H9 (cell line): Measurements from ENCODE around the gene ADAD2. TPM values are rescaled to one million over a fixed set of nuclear protein-coding genes. Genes with fewer than 3 reads are reported as not detected.

Source experiments
- DNase-seq: peaks from one replicate; pipeline ENCODE4 v3.0.0-alpha.2; 2017
- H2AFZ ChIP-seq: one replicate; pipeline ENCODE4 v1.6.1; 2013; ENCODE audit warnings: mild to moderate bottlenecking, low read length, control low read depth, moderate library complexity
- H2AK5ac ChIP-seq: 2 replicates; pipeline ENCODE4 v1.6.1; 2013; ENCODE audit warnings: low read length, control low read depth, mixed read lengths; ENCODE audit not compliant: insufficient read length
- H2BK120ac ChIP-seq: one replicate; pipeline ENCODE4 v1.6.1; 2013; ENCODE audit warnings: low read depth, mild to moderate bottlenecking, low read length, control low read depth, inconsistent platforms; ENCODE audit not compliant: poor library complexity, severe bottlenecking
- H2BK12ac ChIP-seq: 2 replicates; pipeline ENCODE4 v1.6.1; 2013; ENCODE audit warnings: low read length, control low read depth, mixed read lengths, low read depth; ENCODE audit not compliant: insufficient read length
- H2BK15ac ChIP-seq: 2 replicates; pipeline ENCODE4 v1.6.1; 2013; ENCODE audit warnings: low read depth, low read length, control low read depth
- H2BK20ac ChIP-seq: one replicate; pipeline ENCODE4 v1.6.1; 2013; ENCODE audit warnings: low read depth, mild to moderate bottlenecking, low read length, control low read depth, inconsistent platforms; ENCODE audit not compliant: poor library complexity, severe bottlenecking
- H2BK5ac ChIP-seq: 2 replicates; pipeline ENCODE4 v1.6.1; 2013; ENCODE audit warnings: low read length, control low read depth, mixed read lengths; ENCODE audit not compliant: insufficient read length
- H3K14ac ChIP-seq: 2 replicates; pipeline ENCODE4 v1.6.1; 2013; ENCODE audit warnings: low read length, control low read depth; ENCODE audit not compliant: insufficient read depth
- H3K18ac ChIP-seq: 2 replicates; pipeline ENCODE4 v1.6.1; 2013; ENCODE audit warnings: low read depth, mild to moderate bottlenecking, mixed read lengths, low read length, control low read depth; ENCODE audit not compliant: insufficient read length
- H3K23ac ChIP-seq: 2 replicates; pipeline ENCODE4 v1.6.1; 2013; ENCODE audit warnings: low read length, control low read depth, mixed read lengths, low read depth; ENCODE audit not compliant: insufficient read length
- H3K23me2 ChIP-seq: 2 replicates; pipeline ENCODE4 v1.6.1; 2013; ENCODE audit warnings: low read depth, mild to moderate bottlenecking, mixed read lengths, low read length, control low read depth; ENCODE audit not compliant: insufficient read length, poor library complexity, severe bottlenecking
- H3K27ac ChIP-seq: 2 replicates; pipeline ENCODE4 v1.5.1; 2013; ENCODE audit warnings: low read length, control low read depth, mixed read lengths, low read depth; ENCODE audit not compliant: insufficient read length
- H3K27me3 ChIP-seq: 2 replicates; pipeline ENCODE4 v1.6.1; 2013; ENCODE audit warnings: low read length, control low read depth, inconsistent platforms; ENCODE audit not compliant: insufficient read depth
- H3K4ac ChIP-seq: 2 replicates; pipeline ENCODE4 v1.6.1; 2013; ENCODE audit warnings: low read depth, mild to moderate bottlenecking, control low read depth, inconsistent platforms, low read length, moderate library complexity
- H3K4me1 ChIP-seq: 2 replicates; pipeline ENCODE4 v1.6.1; 2013; ENCODE audit warnings: low read length, control low read depth, inconsistent platforms; ENCODE audit not compliant: insufficient read depth
- H3K4me2 ChIP-seq: 2 replicates; pipeline ENCODE4 v1.6.1; 2013; ENCODE audit warnings: low read length, control low read depth, mixed read lengths; ENCODE audit not compliant: insufficient read length, insufficient read depth
- H3K56ac ChIP-seq: 2 replicates; pipeline ENCODE4 v1.6.1; 2013; ENCODE audit warnings: low read depth, mild to moderate bottlenecking, mixed read lengths, low read length, control low read depth; ENCODE audit not compliant: insufficient read length
- H3K79me1 ChIP-seq: 2 replicates; pipeline ENCODE4 v1.6.1; 2013; ENCODE audit warnings: low read depth, mild to moderate bottlenecking, moderate library complexity, low read length, control low read depth, inconsistent platforms; ENCODE audit not compliant: insufficient read depth, poor library complexity, severe bottlenecking
- H3K79me2 ChIP-seq: 2 replicates; pipeline ENCODE4 v1.6.1; 2013; ENCODE audit warnings: low read length, control low read depth, inconsistent platforms; ENCODE audit not compliant: insufficient read depth
- H3K9ac ChIP-seq: 2 replicates; pipeline ENCODE4 v1.6.1; 2013; ENCODE audit warnings: low read length, control low read depth, mixed read lengths; ENCODE audit not compliant: insufficient read length; ENCODE audit errors: extremely low read depth
- H3K9me3 ChIP-seq: one replicate; pipeline ENCODE4 v1.6.1; 2013; ENCODE audit warnings: low read depth, low read length, inconsistent platforms; ENCODE audit not compliant: control insufficient read depth
- H3T11ph ChIP-seq: one replicate; pipeline ENCODE4 v1.6.1; 2013; ENCODE audit warnings: mild to moderate bottlenecking, low read length, control low read depth, inconsistent platforms
- H4K20me1 ChIP-seq: one replicate; pipeline ENCODE4 v1.6.1; 2013; ENCODE audit not compliant: control insufficient read depth, insufficient read length, insufficient read depth
- H4K5ac ChIP-seq: 2 replicates; pipeline ENCODE4 v1.6.1; 2013; ENCODE audit warnings: low read depth, mild to moderate bottlenecking, mixed read lengths, low read length, control low read depth; ENCODE audit not compliant: insufficient read length
- H4K8ac ChIP-seq: replicated peaks from 2 replicates; pipeline ENCODE4 v1.6.1; 2013; ENCODE audit warnings: low read length, control low read depth, mixed read lengths, low read depth; ENCODE audit not compliant: insufficient read length
- H4K91ac ChIP-seq: 2 replicates; pipeline ENCODE4 v1.6.1; 2013; ENCODE audit warnings: low read depth, mild to moderate bottlenecking, moderate library complexity, mixed read lengths, low read length, control low read depth; ENCODE audit not compliant: insufficient read length
- H3K27ac Mint-ChIP-seq, 3 experiments: 2 replicates in 2 of 3; 3 replicates in 1 of 3; pipeline ENCODE4 v1.8.0; 2020 to 2021; ENCODE audit warnings: mixed read lengths in 3 of 3, mild to moderate bottlenecking in 1 of 3, moderate library complexity in 1 of 3
- H3K27me3 Mint-ChIP-seq: 2 replicates; pipeline ENCODE4 v1.8.0; 2021; ENCODE audit warnings: low read depth, mild to moderate bottlenecking, moderate library complexity, mixed read lengths
- H3K36me3 Mint-ChIP-seq, 3 experiments: 2 replicates in 2 of 3; 3 replicates in 1 of 3; pipeline ENCODE4 v1.8.0; 2020 to 2021; ENCODE audit warnings: low read depth in 3 of 3, mixed read lengths in 3 of 3; ENCODE audit not compliant: insufficient read depth in 1 of 3
- H3K4me1 Mint-ChIP-seq, 2 experiments: 2 replicates each; pipeline ENCODE4 v1.8.0; 2020; ENCODE audit warnings: mixed read lengths in 2 of 2
- H3K4me3 Mint-ChIP-seq, 2 experiments: 2 replicates in 1 of 2; 3 replicates in 1 of 2; pipeline ENCODE4 v1.8.0; 2020 to 2021; ENCODE audit warnings: mild to moderate bottlenecking in 2 of 2, mixed read lengths in 2 of 2, moderate library complexity in 1 of 2
- H3K9me3 Mint-ChIP-seq, 2 experiments: 2 replicates in 1 of 2; 3 replicates in 1 of 2; pipeline ENCODE4 v1.8.0; 2020; ENCODE audit warnings: mild to moderate bottlenecking in 2 of 2, mixed read lengths in 2 of 2, moderate library complexity in 1 of 2
- CTCF ChIP-seq: fragments of 200-600 bp; sonication (generic); conservative IDR thresholded peaks from 3 replicates; pipeline ENCODE4 v1.8.0; 2021; ENCODE audit warnings: antibody characterized with exemption, mild to moderate bottlenecking
- WGBS: extraction: QIAGEN DNeasy Blood & Tissue Kit; methylation state at CpG from one replicate; pipeline ENCODE4 v1.1.7; 2013; ENCODE audit warnings: missing lambda C conversion rate, low lambda C conversion rate, mixed read lengths; ENCODE audit not compliant: insufficient read length; ENCODE audit errors: extremely low coverage; 5-methylcytosine and 5-hydroxymethylcytosine counted together
- total RNA-seq: library from RNA; stranded (reverse); gene quantifications from 2 replicates; pipeline ENCODE4 v1.2.1, GENCODE V29; 2021

The ADAD2 gene
- total RNA-seq, 1 experiment from 2014 or later, result 1.0 TPM

DNA sequence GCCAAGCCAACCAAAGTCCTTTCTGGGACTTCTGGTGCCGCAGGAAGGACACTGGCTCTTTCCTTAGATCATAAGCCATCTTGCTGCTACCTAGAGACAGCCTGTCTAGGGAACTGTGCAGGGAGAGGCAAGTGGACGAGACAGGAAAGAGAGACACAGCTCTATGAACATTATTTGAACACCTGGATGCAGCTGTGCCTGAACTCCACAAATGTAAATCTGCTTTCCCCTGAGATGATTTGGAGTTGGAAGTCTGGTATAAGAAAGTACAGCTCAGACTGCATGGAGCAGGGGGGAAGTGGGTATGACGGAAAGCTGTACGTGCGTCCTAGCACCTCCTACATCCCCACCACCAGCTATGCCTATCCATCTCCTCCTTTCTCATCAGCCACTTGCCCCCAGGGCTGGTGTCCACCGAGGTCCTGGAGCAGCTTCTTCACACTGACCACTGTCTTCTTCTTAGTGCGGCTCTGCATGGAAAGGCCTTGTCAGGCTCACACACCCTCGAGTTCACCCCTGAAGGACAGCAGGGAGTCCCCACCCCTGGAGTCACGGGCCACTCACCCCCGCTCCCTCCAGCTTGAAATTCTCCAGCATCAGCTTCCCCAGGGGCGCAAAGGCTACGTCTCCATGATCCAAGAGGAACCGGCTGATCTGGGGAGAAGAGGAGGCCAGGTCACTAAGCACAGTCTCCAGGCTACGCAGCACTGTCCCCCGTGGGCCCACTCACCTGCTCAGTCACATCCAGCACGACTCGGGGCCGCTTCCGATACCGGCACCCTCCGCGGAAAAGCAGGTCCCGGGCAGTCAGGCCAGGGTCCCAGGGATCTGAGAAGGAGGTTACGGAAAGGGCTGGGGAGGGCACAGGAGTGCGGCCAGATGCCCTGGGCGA lies 8.0 kb upstream of the ADAD2 start:
- Histone ChIP-seq H3K18ac (no peak overlapping the region), H3K14ac (no peak overlapping the region), H2AFZ (no peak overlapping the region), H4K8ac (no peak overlapping the region), H3K27ac (no peak overlapping the region), H2BK120ac (no peak overlapping the region), H3K27me3 (no peaks in the 10 kb centered on the region), H2BK12ac (no peak overlapping the region), H3K56ac (no peak overlapping the region), H3K79me1 (peaks cover 6% of the 10 kb centered on the region), H3T11ph (no peak overlapping the region), H3K79me2 (peaks cover 9% of the 10 kb centered on the region; the same call in 1 of the 2 replicates), H4K91ac (no peak overlapping the region), H2BK20ac (no peak overlapping the region), H3K4me1 (no peaks in the 10 kb centered on the region), H4K20me1 (no peaks in the 10 kb centered on the region), H2BK5ac (no peak overlapping the region), H3K4ac (no peak overlapping the region), H2AK5ac (no peak overlapping the region), H3K9ac (no peak overlapping the region), H3K23me2 (peaks cover 6% of the 10 kb centered on the region), H2BK15ac (no peak overlapping the region), H4K5ac (no peak overlapping the region), H3K4me2 (no peak overlapping the region), H3K23ac (no peak overlapping the region), H3K9me3 (no peaks in the 10 kb centered on the region)
- Mint-ChIP-seq H3K27ac (peak overlapping the region in 1 of 3 experiments; percentile 27; a peak in 1 of 7 replicates), H3K36me3 (peaks cover 14 to 60% (median 56%) of the 10 kb centered on the region in 3 experiments; a peak in 6 of 7 replicates), H3K27me3 (peaks cover 2% of the 10 kb centered on the region; the same call in 1 of the 2 replicates), H3K4me3 (no peak overlapping the region), H3K4me1 (peaks cover 8 to 13% of the 10 kb centered on the region in 2 experiments), H3K9me3 (no peaks in the 10 kb centered on the region)
- DNase-seq, result no peak
- no peak for TF ChIP-seq CTCF
- no CpG with 5 or more reads among the region's 26 CpGs for WGBS
